Nephron progenitor cell (in vitro differentiated cells): ENCODE data around the gene EI24.

Source experiments
- DNase-seq: peaks from one replicate; pipeline ENCODE4 v3.0.0; 2021
- H3K27ac Mint-ChIP-seq: 2 replicates; pipeline ENCODE4 v1.8.0; 2021; ENCODE audit warnings: mild to moderate bottlenecking, moderate library complexity, mixed read lengths
- H3K27me3 Mint-ChIP-seq: 2 replicates; pipeline ENCODE4 v1.8.0; 2021; ENCODE audit warnings: mild to moderate bottlenecking, low read depth, mixed read lengths; ENCODE audit not compliant: poor library complexity
- H3K36me3 Mint-ChIP-seq: 2 replicates; pipeline ENCODE4 v1.8.0; 2021; ENCODE audit warnings: low read depth, mixed read lengths
- H3K4me1 Mint-ChIP-seq: 2 replicates; pipeline ENCODE4 v1.8.0; 2021; ENCODE audit warnings: mixed read lengths
- H3K4me3 Mint-ChIP-seq: 2 replicates; pipeline ENCODE4 v1.8.0; 2021; ENCODE audit warnings: mild to moderate bottlenecking, moderate library complexity, mixed read lengths
- H3K9me3 Mint-ChIP-seq: 2 replicates; pipeline ENCODE4 v1.8.0; 2021; ENCODE audit warnings: mild to moderate bottlenecking, moderate library complexity, mixed read lengths
- CTCF ChIP-seq: fragments of 200-600 bp; sonication (generic); IDR thresholded peaks from 2 replicates; pipeline ENCODE4 v1.5.0; 2021; ENCODE audit warnings: antibody characterized with exemption

The EI24 gene

DNA sequence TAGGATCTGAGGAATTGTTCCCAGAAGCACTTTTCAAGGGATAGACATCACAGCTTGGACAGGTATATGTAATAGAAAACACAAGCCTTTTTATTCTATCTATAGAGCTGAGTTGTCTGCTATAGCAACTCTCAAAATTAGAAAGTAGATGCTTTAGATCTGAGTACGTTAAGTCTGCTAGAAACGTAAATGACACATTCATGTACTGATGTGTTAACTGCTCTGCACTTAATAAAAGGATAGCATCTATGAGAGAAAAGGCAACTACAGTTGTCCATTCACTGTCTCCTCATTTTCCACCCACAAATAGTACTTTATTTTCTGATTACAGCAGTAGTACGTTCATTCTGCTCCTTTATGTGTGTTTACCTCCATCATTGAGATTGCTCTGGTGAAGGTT is 17.3 kb downstream of the EI24 start:
- Mint-ChIP-seq H3K9me3 (peaks cover 10% of the 10 kb centered on the region), H3K4me1 (peaks cover 10% of the 10 kb centered on the region), H3K36me3 (peaks cover 23% of the 10 kb centered on the region), H3K27me3 (no peaks in the 10 kb centered on the region), H3K4me3 (no peak overlapping the region), H3K27ac (no peak overlapping the region)
- TF ChIP-seq CTCF = no peak
- DNase-seq = no peak

DNA sequence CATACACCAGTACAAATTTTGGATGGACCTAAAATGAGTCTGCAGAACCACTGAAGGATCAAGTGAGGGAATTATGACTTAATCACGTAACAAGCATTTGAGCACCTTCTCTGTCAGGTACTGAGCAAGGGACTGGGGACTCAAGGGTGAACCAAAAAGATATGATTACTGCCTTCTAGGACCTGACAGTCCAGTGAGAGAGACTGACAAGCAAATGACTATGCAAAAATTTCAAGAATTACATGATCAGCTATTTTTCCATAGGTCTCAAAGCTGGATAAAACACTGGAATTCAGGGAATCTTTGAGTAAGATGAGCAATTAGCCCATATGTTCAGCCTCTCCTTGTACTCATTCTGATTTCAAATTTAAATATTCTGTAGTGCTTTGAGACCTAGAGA is 18.2 kb downstream of the EI24 start:
- Mint-ChIP-seq H3K9me3 (peaks cover 11% of the 10 kb centered on the region), H3K4me3 (no peak overlapping the region), H3K27me3 (no peaks in the 10 kb centered on the region), H3K27ac (no peak overlapping the region), H3K4me1 (peaks cover 17% of the 10 kb centered on the region), H3K36me3 (peaks cover 24% of the 10 kb centered on the region)
- no peak for DNase-seq
- TF ChIP-seq CTCF = no peak

DNA sequence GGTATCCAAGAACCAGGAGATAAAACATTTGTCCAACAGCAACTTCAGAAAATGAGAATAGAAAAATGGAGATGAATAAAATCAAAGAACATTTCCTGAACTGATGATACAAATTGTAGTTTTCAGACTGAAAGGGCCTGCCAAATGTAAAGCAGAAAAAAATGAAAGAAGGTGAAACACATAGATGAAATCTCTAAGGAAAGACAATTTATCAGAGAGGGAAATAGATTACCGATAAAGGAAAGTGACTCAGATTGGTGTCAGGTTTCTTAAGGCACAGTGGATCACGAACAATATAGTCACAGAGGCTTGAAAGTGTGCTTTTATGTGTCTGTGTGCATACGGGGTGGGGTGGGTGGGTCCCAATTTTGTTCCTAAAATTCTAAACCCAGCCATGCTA is 19.2 kb downstream of the EI24 start:
- Mint-ChIP-seq H3K27me3 (no peaks in the 10 kb centered on the region), H3K36me3 (peaks cover 20% of the 10 kb centered on the region), H3K27ac (no peak overlapping the region), H3K9me3 (peaks cover 11% of the 10 kb centered on the region), H3K4me1 (peaks cover 24% of the 10 kb centered on the region), H3K4me3 (no peak overlapping the region)
- TF ChIP-seq CTCF = no peak
- DNase-seq = no peak

DNA sequence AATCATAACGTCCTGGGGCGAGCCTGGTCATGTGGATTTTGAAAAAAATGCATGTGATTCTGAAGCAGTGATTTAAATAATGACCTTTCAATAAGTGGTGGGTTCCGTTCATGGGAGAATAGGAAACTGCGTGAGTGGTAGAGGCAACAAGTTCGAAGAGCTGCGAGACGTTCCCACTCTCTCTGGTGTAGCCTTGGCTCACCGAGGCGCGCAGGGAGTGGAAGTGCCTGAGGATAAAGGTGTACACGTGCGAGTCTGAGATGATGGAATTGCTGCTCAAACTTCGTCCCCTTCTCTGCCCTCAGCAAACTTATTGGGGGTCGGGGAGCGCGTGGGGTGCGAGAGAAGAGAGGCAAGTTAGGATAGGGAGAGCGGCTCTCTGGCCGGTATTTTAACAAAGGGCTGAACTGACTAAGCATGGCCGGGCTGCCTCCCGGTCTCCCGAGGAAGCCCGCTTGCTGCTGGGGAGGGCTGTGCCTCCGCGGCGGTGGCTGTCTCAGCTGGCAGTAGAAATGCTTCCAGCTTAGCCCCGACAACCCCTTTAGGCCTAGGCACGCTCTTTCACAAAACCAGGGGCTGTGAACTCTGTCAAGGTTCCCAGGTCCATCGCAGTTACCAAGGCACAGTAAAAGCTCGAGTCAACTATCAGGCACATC is 22.5 kb downstream of the EI24 start:
- peak; percentile 55 for DNase-seq
- Mint-ChIP-seq H3K36me3 (peaks cover 18% of the 10 kb centered on the region), H3K9me3 (peaks cover 11% of the 10 kb centered on the region), H3K27me3 (no peaks in the 10 kb centered on the region), H3K27ac (peak overlapping the region; percentile 98), H3K4me3 (peak overlapping the region; percentile 99), H3K4me1 (peaks cover 45% of the 10 kb centered on the region)
- TF ChIP-seq CTCF = no peak

DNA sequence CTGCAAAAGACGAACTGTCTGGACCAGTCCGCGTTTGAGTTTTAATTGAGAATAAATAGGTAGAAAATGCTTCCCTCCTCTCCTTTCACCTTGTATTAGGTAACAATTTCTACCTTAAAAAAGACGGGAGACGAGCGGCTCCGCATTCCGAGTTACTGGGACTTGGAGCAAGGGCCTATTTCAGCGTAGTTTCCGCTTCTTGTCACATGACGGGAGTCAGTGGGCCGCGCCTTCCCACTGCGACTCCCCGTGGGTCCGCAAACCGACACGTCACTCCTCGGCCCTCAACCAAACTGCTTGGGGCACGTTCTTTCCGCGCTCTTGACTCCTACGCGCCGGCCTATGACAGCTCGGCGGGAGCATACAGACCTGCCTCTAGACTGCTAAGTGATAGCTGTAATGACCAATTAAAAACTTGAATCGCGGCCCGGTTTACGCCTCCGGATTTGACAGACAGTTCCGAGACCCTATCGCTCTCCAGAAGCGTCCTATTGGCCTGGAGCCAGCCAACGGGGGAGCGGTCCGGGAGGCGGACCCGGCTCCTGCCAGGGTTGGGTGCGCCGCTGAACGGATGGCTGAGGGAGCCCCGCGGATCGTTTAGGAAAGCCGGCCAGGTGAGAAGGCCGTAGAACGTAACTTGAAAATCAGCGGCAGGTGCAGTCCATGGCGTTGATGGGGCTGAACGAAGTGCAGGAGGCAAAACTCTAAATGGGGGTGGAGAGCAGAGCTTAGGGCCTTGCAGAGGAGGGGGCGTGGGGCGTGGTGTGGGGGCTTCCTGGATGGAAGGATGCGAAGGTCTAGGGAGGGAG is 23.2 kb downstream of the EI24 start, which contains the start of gene STT3A:
Gene STT3A, plus strand, starts transcription at position 548 of the 809 bp plus-strand sequence. CDS start 3,064 bp downstream, outside the sequence.
- DNase-seq = peak; percentile 96
- peaks cover 45% of the 10 kb centered on the region for H3K4me1 Mint-ChIP-seq

More for the DNA sequence above, 23.2 kb downstream of the EI24 start, which contains the start of gene STT3A:
- peak within 1 kb of the TSS; percentile 98 for H3K27ac Mint-ChIP-seq
- no peaks in the 10 kb centered on the region for H3K27me3 Mint-ChIP-seq
- TF ChIP-seq CTCF = no peak
- H3K9me3 Mint-ChIP-seq = peaks cover 11% of the 10 kb centered on the region
- H3K36me3 Mint-ChIP-seq = peaks cover 25% of the 10 kb centered on the region
- H3K4me3 Mint-ChIP-seq = peak within 1 kb of the TSS; percentile 99
